ENCODE results near the gene CDH5.

Gene CDH5

GRCh38 chr16:66430214-66430613 is 63.7 kb downstream of the CDH5 start:
- ChIA-PET POLR2A (no interaction called here), CTCF (no interaction called here)
- TF ChIP-seq, protein P1, sequence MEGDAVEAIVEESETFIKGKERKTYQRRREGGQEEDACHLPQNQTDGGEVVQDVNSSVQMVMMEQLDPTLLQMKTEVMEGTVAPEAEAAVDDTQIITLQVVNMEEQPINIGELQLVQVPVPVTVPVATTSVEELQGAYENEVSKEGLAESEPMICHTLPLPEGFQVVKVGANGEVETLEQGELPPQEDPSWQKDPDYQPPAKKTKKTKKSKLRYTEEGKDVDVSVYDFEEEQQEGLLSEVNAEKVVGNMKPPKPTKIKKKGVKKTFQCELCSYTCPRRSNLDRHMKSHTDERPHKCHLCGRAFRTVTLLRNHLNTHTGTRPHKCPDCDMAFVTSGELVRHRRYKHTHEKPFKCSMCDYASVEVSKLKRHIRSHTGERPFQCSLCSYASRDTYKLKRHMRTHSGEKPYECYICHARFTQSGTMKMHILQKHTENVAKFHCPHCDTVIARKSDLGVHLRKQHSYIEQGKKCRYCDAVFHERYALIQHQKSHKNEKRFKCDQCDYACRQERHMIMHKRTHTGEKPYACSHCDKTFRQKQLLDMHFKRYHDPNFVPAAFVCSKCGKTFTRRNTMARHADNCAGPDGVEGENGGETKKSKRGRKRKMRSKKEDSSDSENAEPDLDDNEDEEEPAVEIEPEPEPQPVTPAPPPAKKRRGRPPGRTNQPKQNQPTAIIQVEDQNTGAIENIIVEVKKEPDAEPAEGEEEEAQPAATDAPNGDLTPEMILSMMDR (IDR thresholded peaks at IDR 0.05; ENCODE audit: control extremely low read depth, extremely low read depth, low read depth, missing control alignments) = no peak
- no peak for DNase-seq (ENCODE audit: extremely low spot score)

DNA sequence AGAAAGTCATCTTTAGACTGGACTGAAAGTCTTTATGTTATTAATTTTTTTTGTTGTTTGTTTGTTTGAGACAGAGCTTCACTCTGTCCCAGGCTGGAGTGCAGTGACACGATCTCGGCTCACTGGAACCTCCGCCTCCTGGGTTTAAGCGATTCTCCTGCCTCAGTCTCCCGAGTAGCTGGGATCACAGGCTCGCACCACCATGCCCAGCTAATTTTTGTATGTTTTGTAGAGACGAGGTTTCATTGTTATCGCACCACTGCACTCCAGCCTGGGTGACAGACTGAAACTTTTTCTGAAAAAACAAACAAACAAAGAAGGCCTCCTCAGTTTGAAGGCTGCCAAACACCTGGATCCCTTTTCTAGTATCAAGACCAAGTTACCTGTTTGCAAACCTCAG is 65.3 kb downstream of the CDH5 start:
- TF ChIP-seq, protein P1 (IDR thresholded peaks at IDR 0.05; ENCODE audit: control extremely low read depth, extremely low read depth, low read depth, missing control alignments) = no peak
- DNase-seq (ENCODE audit: extremely low spot score) = no peak
- POLR2A ChIA-PET = no interaction called here
- CTCF ChIA-PET = interaction anchor here (1.6 kb wide), 1 partner anchor 17 kb away, joined by 3 read pairs; no protein-coding TSS in a partner anchor

GRCh38 chr16:66432429-66432828 is 65.9 kb downstream of the CDH5 start:
- TF ChIP-seq, protein P1 (IDR thresholded peaks at IDR 0.05; ENCODE audit: control extremely low read depth, extremely low read depth, low read depth, missing control alignments) = no peak
- DNase-seq (ENCODE audit: extremely low spot score) = no peak
- ChIA-PET POLR2A (no interaction called here), CTCF (interaction anchor here (1.6 kb wide), 1 partner anchor 18 kb away, joined by 3 read pairs; no protein-coding TSS in a partner anchor)

DNA sequence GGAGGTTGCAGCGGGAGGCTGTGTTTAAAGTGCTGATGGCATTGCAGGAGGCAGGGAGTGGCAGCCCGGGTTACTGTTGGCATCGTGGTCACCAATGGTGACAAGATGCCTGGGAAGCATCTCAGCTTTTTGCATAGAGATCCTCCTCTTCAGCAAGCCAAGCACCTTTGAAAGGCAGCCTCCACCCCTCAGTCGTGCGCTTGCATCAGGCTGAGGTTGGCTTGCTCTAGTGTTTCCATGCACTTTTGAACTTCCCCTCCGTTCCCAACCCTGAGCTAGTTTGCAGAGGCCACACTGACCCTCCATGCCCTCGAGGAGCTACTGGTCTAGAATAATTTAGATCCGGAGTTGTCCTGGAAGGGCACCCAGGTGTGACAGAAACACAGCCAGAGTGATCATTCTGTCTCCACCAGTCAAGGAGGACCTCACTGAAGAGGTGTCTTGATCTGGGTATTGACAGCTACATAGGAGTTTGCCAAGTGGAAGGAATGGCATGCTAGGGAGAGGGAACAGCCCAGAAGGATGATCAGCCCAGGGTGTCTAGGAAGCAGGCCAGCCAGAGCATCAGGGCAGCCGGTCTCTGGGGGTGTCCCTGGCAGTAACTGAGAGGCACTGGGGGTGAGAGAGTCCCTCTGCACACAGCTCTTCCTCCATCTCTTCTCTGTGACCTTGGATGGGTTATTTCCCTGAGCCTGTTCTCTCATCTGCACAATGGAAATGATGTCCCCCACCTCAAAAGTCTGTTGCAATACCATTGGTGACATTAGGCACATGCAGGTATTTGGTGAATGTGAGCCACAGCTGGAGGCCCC is 68.3 kb downstream of the CDH5 start:
- DNase-seq (ENCODE audit: extremely low spot score) = no peak
- CTCF ChIA-PET = interaction anchor here (0.8 to 1.5 kb wide), 3 partner anchors 9 to 154 kb away, joined by 3 to 4 read pairs (median 4); no protein-coding TSS in a partner anchor
- POLR2A ChIA-PET = no interaction called here
- TF ChIP-seq, protein P1 (IDR thresholded peaks at IDR 0.05; ENCODE audit: control extremely low read depth, extremely low read depth, low read depth, missing control alignments) = no peak

GRCh38 chr16:66435896-66436295 is 69.4 kb downstream of the CDH5 start:
- POLR2A ChIA-PET = no interaction called here
- no peak for DNase-seq (ENCODE audit: extremely low spot score)
- TF ChIP-seq, protein P1 (IDR thresholded peaks at IDR 0.05; ENCODE audit: control extremely low read depth, extremely low read depth, low read depth, missing control alignments) = no peak
- CTCF ChIA-PET = interaction anchor here (1.5 kb wide), 1 partner anchor 153 kb away, joined by 4 read pairs; no protein-coding TSS in a partner anchor

GRCh38 chr16:66437391-66437945 is 71.0 kb downstream of the CDH5 start:
- ChIA-PET POLR2A (no interaction called here), CTCF (no interaction called here)
- TF ChIP-seq, protein P1 (IDR thresholded peaks at IDR 0.05; ENCODE audit: control extremely low read depth, extremely low read depth, low read depth, missing control alignments) = no peak
- no peak for DNase-seq (ENCODE audit: extremely low spot score)

Data from GM10248 (cell line).